Psoas muscle (tissue), 8 donors: ENCODE measurements around the gene AHI1. TPM values are rescaled to one million over a fixed set of nuclear protein-coding genes. Genes with fewer than 3 reads are reported as not detected.

ENCODE experiments used
- ATAC-seq, 4 donors: fragments of 200-7000 bp; cut with Tn5 transposase; one replicate each; pipeline ENCODE4 v1.9.1; 2020; ENCODE audit warnings: moderate library complexity in 3 of 4, mild to moderate bottlenecking in 2 of 4
- DNase-seq, 2 donors: peaks; one replicate each; pipeline ENCODE4 v3.0.0-alpha.2; 2020
- H3K27ac ChIP-seq: fragments of 200-600 bp; one replicate; pipeline ENCODE4 v1.8.0; 2022
- H3K27me3 ChIP-seq, 3 donors: fragments of 200-600 bp in 1 of 3; one replicate each; pipeline versions ENCODE4 v1.6.1 to v1.8.0; 2013 to 2022; ENCODE audit warnings: low read length in 2 of 3, mild to moderate bottlenecking in 2 of 3, moderate library complexity in 1 of 3; ENCODE audit not compliant: insufficient read depth in 3 of 3
- H3K36me3 ChIP-seq, 2 donors: fragments of 200-600 bp in 1 of 2; one replicate each; pipeline versions ENCODE4 v1.6.1 to v1.8.0; 2013 to 2022; ENCODE audit warnings: low read depth in 1 of 2, mild to moderate bottlenecking in 1 of 2, moderate library complexity in 1 of 2; ENCODE audit not compliant: insufficient read depth in 1 of 2
- H3K4me1 ChIP-seq: fragments of 200-600 bp; one replicate; pipeline ENCODE4 v1.8.0; 2022
- H3K4me3 ChIP-seq: fragments of 200-600 bp; one replicate; pipeline ENCODE4 v1.8.0; 2022; ENCODE audit warnings: mild to moderate bottlenecking
- H3K9me3 ChIP-seq: fragments of 200-600 bp; one replicate; pipeline ENCODE4 v1.8.0; 2022
- WGBS, 3 donors: extraction: QIAGEN DNeasy Blood & Tissue Kit; methylation state at CpG; one replicate each; pipeline versions ENCODE4 v1.1.6 to v1.1.7; 2013; 5-methylcytosine and 5-hydroxymethylcytosine counted together
- intact Hi-C, 2 donors: fragments of 100-400 bp; cut with DNase I; formaldehyde crosslinking; loops; one replicate each; pipeline versions ENCODE4 v1.11.0 to v1.14.2; 2022
- polyA plus RNA-seq, 3 donors: library from polyadenylated mRNA; stranded (reverse); fragments of 200-250 nt; gene quantifications; one replicate each; pipeline ENCODE4 v1.2.3, GENCODE V29; 2013
- total RNA-seq, 4 donors: library from RNA; stranded (reverse); fragmentation: NEBNext Ultra II Directional in 2 of 4; extraction: Animal tissue kit (Norgen Biotek cat#: 25700) in 2 of 4; gene quantifications; one replicate each; pipeline versions ENCODE4 v1.2.1 to v1.2.4, GENCODE V29; 2021 to 2023
- TF ChIP-seq, protein P1 (sequence below): fragments of 200-600 bp; IDR thresholded peaks from one replicate; pipeline ENCODE4 v1.8.0; 2022; ENCODE audit warnings: antibody characterized with exemption
- donor health status: healthy with polysubstance abuse.
- donor health status: DM: no; HTN: no; CAD: no; lungs with moderate emphysema.
- donor health status: Bipolar disorder and iron deficiency.
- donor health status: healthy.
- donor health status: DM: yes; HTN: yes; CAD: no.
- donor health status: DM: no; HTN: no; CAD: no.
- donor health status: DM: no; HTN: no; CAD: no.
- donor health status: DM: yes; HTN: yes; CAD: no.

The AHI1 gene
- total and polyA plus RNA-seq, 7 donors = 5.5 to 14.2 (median 8.3) TPM

DNA sequence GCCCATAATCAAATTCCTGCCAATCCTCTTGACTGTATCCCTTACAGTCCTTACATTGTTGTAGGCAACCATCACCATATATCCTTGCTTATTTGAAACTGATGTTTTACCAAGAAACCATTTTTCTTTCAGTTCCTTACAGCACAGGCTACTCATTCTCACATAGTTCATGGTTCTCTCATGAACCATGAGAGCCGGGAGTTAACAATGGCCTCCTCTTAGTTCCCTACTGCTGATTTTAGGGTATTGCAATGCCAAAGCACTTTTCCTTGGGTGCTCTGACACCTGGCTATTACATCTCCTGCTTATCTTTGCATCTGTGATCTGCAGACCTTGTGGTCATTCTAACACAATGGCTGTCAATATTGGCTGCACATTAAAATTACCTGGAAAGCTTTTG, 183.0 kb downstream of the AHI1 start:
- Histone ChIP-seq H3K9me3 (no peaks in the 10 kb centered on the region), H3K36me3 (peaks cover 0 to 24% of the 10 kb centered on the region in 2 donors), H3K27me3 (no peaks in the 10 kb centered on the region), H3K27ac (no peak overlapping the region), H3K4me1 (no peaks in the 10 kb centered on the region), H3K4me3 (no peak overlapping the region)
- intact Hi-C loops = no loop called here
- TF ChIP-seq, protein P1, sequence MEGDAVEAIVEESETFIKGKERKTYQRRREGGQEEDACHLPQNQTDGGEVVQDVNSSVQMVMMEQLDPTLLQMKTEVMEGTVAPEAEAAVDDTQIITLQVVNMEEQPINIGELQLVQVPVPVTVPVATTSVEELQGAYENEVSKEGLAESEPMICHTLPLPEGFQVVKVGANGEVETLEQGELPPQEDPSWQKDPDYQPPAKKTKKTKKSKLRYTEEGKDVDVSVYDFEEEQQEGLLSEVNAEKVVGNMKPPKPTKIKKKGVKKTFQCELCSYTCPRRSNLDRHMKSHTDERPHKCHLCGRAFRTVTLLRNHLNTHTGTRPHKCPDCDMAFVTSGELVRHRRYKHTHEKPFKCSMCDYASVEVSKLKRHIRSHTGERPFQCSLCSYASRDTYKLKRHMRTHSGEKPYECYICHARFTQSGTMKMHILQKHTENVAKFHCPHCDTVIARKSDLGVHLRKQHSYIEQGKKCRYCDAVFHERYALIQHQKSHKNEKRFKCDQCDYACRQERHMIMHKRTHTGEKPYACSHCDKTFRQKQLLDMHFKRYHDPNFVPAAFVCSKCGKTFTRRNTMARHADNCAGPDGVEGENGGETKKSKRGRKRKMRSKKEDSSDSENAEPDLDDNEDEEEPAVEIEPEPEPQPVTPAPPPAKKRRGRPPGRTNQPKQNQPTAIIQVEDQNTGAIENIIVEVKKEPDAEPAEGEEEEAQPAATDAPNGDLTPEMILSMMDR = no peak
- ATAC-seq = no peak
- no peak for DNase-seq
- WGBS, 3 donors = 85 to 88% (median 85%) methylated on average over 1 of the region's 1 CpG

DNA sequence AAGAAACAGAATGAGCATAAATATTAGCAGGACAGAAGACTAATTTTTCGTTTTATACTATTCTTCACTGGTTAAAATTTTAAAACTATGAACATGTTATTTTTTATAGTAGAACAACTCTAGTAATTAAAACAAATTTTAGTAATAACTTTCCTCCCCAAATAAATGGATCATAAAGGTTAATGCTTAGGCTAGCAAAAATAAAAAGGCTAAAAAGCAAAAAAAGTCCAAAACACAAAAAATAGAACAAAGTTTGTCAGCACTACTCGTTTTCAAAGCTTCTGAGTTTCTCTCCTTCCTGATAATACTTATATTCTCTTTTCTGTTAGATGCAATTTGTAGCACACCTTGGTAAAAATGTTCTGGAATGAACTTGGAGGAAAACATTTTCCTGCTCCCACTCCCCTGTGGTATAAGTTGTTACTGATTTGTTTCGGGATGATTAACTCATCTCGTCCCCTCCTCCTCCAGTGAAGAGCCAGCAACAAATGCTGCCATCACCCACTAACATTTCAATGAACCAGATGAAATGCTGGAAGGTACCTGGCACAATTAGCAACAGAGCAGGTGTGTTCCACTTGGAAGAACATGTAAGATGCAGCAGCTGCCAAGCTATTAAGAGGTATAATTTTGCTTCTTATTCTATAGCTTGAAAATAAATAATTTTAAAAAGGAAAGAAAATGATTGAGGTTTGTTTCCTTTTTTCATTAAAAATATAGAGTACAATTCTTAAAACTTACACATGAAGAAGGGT, 185.9 kb downstream of the AHI1 start:
- DNase-seq (no peak), ATAC-seq (no peak)

DNA sequence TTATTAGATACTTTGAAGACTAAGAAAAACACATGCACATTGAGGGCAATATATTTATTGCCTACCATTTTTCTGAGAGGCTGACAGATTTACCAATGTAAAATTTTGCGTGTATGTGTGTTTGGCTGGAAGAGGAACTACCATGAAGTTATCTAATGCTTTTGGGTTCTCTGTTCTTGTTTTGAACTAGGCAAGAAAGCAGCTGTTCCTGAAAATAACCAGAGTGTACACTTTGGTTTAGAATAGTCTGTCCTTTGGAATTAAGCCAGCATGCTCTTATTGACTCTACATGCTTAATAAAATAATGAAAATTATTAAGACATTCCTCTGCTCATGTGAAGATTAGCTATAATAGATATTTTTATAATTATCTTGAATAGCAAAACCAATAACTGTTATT, 187.2 kb downstream of the AHI1 start:
- TF ChIP-seq, protein P1 = no peak

More for the DNA sequence above, 185.9 kb downstream of the AHI1 start:
- no peaks in the 10 kb centered on the region for H3K4me1 ChIP-seq
- H3K36me3 ChIP-seq = peaks cover 0 to 15% of the 10 kb centered on the region in 2 donors
- TF ChIP-seq, protein P1 = no peak
- intact Hi-C loops = no loop called here
- no peak overlapping the region for H3K27ac ChIP-seq
- no peak overlapping the region for H3K4me3 ChIP-seq
- H3K9me3 ChIP-seq = no peaks in the 10 kb centered on the region
- H3K27me3 ChIP-seq = no peaks in the 10 kb centered on the region
- WGBS, 3 donors = 42 to 64% (median 45%) methylated on average over 4 of the region's 4 CpGs

DNA sequence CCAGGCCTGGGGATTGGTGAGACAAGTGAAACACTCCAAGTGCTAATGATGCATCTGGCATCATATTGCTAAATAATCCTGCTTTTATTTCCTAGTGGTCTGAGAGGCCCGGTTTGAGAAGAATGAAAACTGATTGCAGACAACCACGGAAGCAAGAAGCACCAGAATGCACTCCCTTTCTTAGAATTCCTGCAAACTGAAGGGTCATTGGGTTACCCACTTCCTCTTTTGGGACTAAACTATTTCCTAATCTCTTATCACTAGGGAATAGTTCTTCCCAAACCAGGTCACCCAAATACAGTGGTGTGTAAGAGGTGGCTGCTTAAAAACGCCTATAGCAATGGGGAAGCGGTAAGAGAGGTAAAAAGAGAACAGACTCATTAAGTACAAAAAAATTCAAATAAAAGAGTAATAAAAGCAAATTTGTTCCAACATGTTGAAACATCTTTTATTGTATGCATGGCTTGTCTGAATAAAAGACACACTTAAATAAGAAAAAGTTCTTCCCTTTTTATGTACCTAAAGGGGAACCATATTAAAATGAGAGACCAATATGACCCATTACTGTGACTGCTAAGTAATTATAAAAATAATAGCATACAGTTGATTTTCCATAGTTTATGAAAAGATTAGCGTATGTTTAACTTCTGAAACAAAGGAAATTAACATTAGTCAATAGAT, 190.7 kb downstream of the AHI1 start:
- H3K9me3 ChIP-seq = no peaks in the 10 kb centered on the region
- intact Hi-C loops = no loop called here
- DNase-seq = no peak
- no peaks in the 10 kb centered on the region for H3K4me1 ChIP-seq
- TF ChIP-seq, protein P1 = no peak
- no peak for ATAC-seq
- no peak overlapping the region for H3K27ac ChIP-seq
- 85 to 90% (median 88%) methylated on average over 5 of the region's 5 CpGs for WGBS, 3 donors
- no peaks in the 10 kb centered on the region for H3K27me3 ChIP-seq
- H3K4me3 ChIP-seq = no peak overlapping the region
- H3K36me3 ChIP-seq = peaks cover 0 to 11% of the 10 kb centered on the region in 2 donors

More for the DNA sequence above, 187.2 kb downstream of the AHI1 start:
- H3K4me1 ChIP-seq = no peaks in the 10 kb centered on the region
- H3K27me3 ChIP-seq = no peaks in the 10 kb centered on the region
- H3K4me3 ChIP-seq = no peak overlapping the region
- peaks cover 0 to 9% of the 10 kb centered on the region in 2 donors for H3K36me3 ChIP-seq
- ATAC-seq (no peak), DNase-seq (no peak)
- no peak overlapping the region for H3K27ac ChIP-seq
- intact Hi-C loops = no loop called here
- 24 to 50% (median 37%) methylated on average over 1 of the region's 1 CpG for WGBS, 3 donors
- no peaks in the 10 kb centered on the region for H3K9me3 ChIP-seq
